Activated CD8-positive, alpha-beta T cell treated with anti-CD3 and anti-CD28 coated beads for 36 hours (primary cell): ENCODE measurements around the gene SMO. TPM values are rescaled to one million over a fixed set of nuclear protein-coding genes. Genes with fewer than 3 reads are reported as not detected.
A peak's percentile ranks its signal among the peaks of the same experiment; 100 is the strongest.
"Not testable (repeated sequence)": the region's sequence is repeated elsewhere in the genome, so short reads cannot be mapped to it uniquely, and the experiment has no call there.

ENCODE experiments used
- ATAC-seq: fragments of 200-7000 bp; cut with Tn5 transposase; one replicate; pipeline ENCODE4 v1.10.0; 2021; ENCODE audit warnings: mild to moderate bottlenecking, moderate library complexity
- CTCF ChIA-PET: fragments of 350-600 bp; sonication (Branson Sonifier 250); formaldehyde crosslinking; loops from one replicate; lab custom pipeline; 2021; ENCODE audit warnings: antibody characterized with exemption; lab: Charles Lee
- POLR2A ChIA-PET: fragments of 350-600 bp; sonication (Branson Sonifier 250); formaldehyde crosslinking; loops from one replicate; lab custom pipeline; 2021; ENCODE audit warnings: antibody characterized with exemption; lab: Charles Lee
- DNase-seq: peaks from one replicate; pipeline ENCODE4 v3.0.0-alpha.2; 2020
- H3K27ac Mint-ChIP-seq: one replicate; pipeline ENCODE4 v1.8.0; 2021; ENCODE audit warnings: mild to moderate bottlenecking, mixed read lengths
- H3K27me3 Mint-ChIP-seq: one replicate; pipeline ENCODE4 v1.8.0; 2021; ENCODE audit warnings: mixed read lengths
- H3K36me3 Mint-ChIP-seq: one replicate; pipeline ENCODE4 v1.8.0; 2021; ENCODE audit warnings: low read depth, mixed read lengths
- H3K4me1 Mint-ChIP-seq: one replicate; pipeline ENCODE4 v1.8.0; 2021; ENCODE audit warnings: low read depth, mixed read lengths
- H3K4me3 Mint-ChIP-seq: one replicate; pipeline ENCODE4 v1.8.0; 2021; ENCODE audit warnings: mild to moderate bottlenecking, moderate library complexity, mixed read lengths
- H3K9me3 Mint-ChIP-seq: one replicate; pipeline ENCODE4 v1.8.0; 2021; ENCODE audit warnings: mixed read lengths
- CTCF ChIP-seq: fragments of 200-600 bp; IDR thresholded peaks from one replicate; pipeline ENCODE4 v1.8.0; 2022; ENCODE audit warnings: antibody characterized with exemption, mild to moderate bottlenecking
- intact Hi-C: fragments of 100-400 bp; cut with micrococcal nuclease; formaldehyde crosslinking; loops from one replicate; pipeline ENCODE4 v1.10.0; 2022
- total RNA-seq, 2 experiments: library from RNA; stranded (reverse); gene quantifications; one replicate each; pipeline ENCODE4 v1.2.3, GENCODE V29; 2021

SMO gene
- total RNA-seq, 2 experiments from 2014 or later = 0.81 to 1.7 TPM

- intact Hi-C loops = no loop called here
- peak overlapping the region; percentile 50 for H3K4me3 Mint-ChIP-seq
- H3K9me3 Mint-ChIP-seq = no peaks in the 10 kb centered on the region
- no peak overlapping the region for H3K27ac Mint-ChIP-seq
- no peak for ATAC-seq
- no peaks in the 10 kb centered on the region for H3K27me3 Mint-ChIP-seq
- H3K36me3 Mint-ChIP-seq = peaks cover 4% of the 10 kb centered on the region
- peaks cover 17% of the 10 kb centered on the region for H3K4me1 Mint-ChIP-seq
- DNase-seq = no peak
- CTCF ChIA-PET = interaction anchor here (0.8 to 12.1 kb wide), 7 partner anchors 9 to 285 kb away, joined by 3 to 198 read pairs (median 4); no protein-coding TSS in a partner anchor
- no peak for TF ChIP-seq CTCF
- POLR2A ChIA-PET = interaction anchor here (1.3 kb wide), 1 partner anchor 42 kb away, joined by 3 read pairs; no protein-coding TSS in a partner anchor
These were observed 20.0 kb upstream of the SMO start for GRCh38 chr7:129168231-129169021.

- peak; percentile 65 for DNase-seq
- ATAC-seq = peak; percentile 75
- Mint-ChIP-seq H3K27me3 (no peaks in the 10 kb centered on the region), H3K9me3 (no peaks in the 10 kb centered on the region), H3K36me3 (peaks cover 4% of the 10 kb centered on the region), H3K4me3 (peak overlapping the region; percentile 66), H3K4me1 (peaks cover 17% of the 10 kb centered on the region), H3K27ac (peak overlapping the region; percentile 77)
- CTCF ChIA-PET = interaction anchor here (0.7 to 12.1 kb wide), 5 partner anchors 42 to 129 kb away, joined by 4 to 198 read pairs (median 8); no protein-coding TSS in a partner anchor
- TF ChIP-seq CTCF = no peak
- intact Hi-C loops = no loop called here
- POLR2A ChIA-PET = interaction anchor here (0.6 to 1.3 kb wide), 3 partner anchors 13 to 41 kb away, joined by 3 read pairs; no protein-coding TSS in a partner anchor
These were observed 19.2 kb upstream of the SMO start for GRCh38 chr7:129169171-129169671.

GRCh38 chr7:129169686-129170440 lies 18.6 kb upstream of the SMO start:
- no peak for TF ChIP-seq CTCF
- H3K9me3 Mint-ChIP-seq = no peaks in the 10 kb centered on the region
- ChIA-PET CTCF (interaction anchor here (0.7 to 12.1 kb wide), 5 partner anchors 41 to 128 kb away, joined by 4 to 198 read pairs (median 8); no protein-coding TSS in a partner anchor), POLR2A (interaction anchor here (0.6 to 1.3 kb wide), 3 partner anchors 12 to 41 kb away, joined by 3 read pairs; no protein-coding TSS in a partner anchor)
- peaks cover 17% of the 10 kb centered on the region for H3K4me1 Mint-ChIP-seq
- intact Hi-C loops = no loop called here
- peak overlapping the region; percentile 66 for H3K4me3 Mint-ChIP-seq
- peak overlapping the region; percentile 77 for H3K27ac Mint-ChIP-seq
- ATAC-seq = peak; percentile 70
- DNase-seq = peak; percentile 57
- H3K36me3 Mint-ChIP-seq = peaks cover 4% of the 10 kb centered on the region
- H3K27me3 Mint-ChIP-seq = no peaks in the 10 kb centered on the region

- ChIA-PET CTCF (interaction anchor here (1.0 to 12.1 kb wide), 4 partner anchors 40 to 101 kb away, joined by 3 to 198 read pairs (median 6); no protein-coding TSS in a partner anchor), POLR2A (interaction anchor here (1.3 kb wide), 1 partner anchor 27 kb away, joined by 3 read pairs; no protein-coding TSS in a partner anchor)
- H3K9me3 Mint-ChIP-seq = no peaks in the 10 kb centered on the region
- H3K4me3 Mint-ChIP-seq = no peak overlapping the region
- H3K27ac Mint-ChIP-seq = no peak overlapping the region
- DNase-seq = no peak
- no peaks in the 10 kb centered on the region for H3K36me3 Mint-ChIP-seq
- no peak for TF ChIP-seq CTCF
- intact Hi-C loops = no loop called here
- no peak for ATAC-seq
- H3K4me1 Mint-ChIP-seq = peaks cover 17% of the 10 kb centered on the region
- no peaks in the 10 kb centered on the region for H3K27me3 Mint-ChIP-seq
These were observed 17.9 kb upstream of the SMO start for GRCh38 chr7:129170441-129171021.

- H3K27ac Mint-ChIP-seq, H3K27me3 Mint-ChIP-seq, ATAC-seq, DNase-seq, H3K4me1 Mint-ChIP-seq, H3K4me3 Mint-ChIP-seq, H3K9me3 Mint-ChIP-seq, POLR2A ChIA-PET, H3K36me3 Mint-ChIP-seq, intact Hi-C loops: not testable (repeated sequence)
- CTCF ChIA-PET = interaction anchor here (5.0 kb wide), 1 partner anchor 11 kb away, joined by 38 read pairs; no protein-coding TSS in a partner anchor
These were observed 14.6 kb upstream of the SMO start for GRCh38 chr7:129173861-129174260.
